GM20431 (cell line): ENCODE measurements around the gene NFRKB.
"Not testable (repeated sequence)": the region's sequence is repeated elsewhere in the genome, so short reads cannot be mapped to it uniquely, and the experiment has no call there.

Experiments used
- in situ Hi-C: fragments of 300-500 bp; cut with MseI, MboI; formaldehyde crosslinking; loops from one replicate; pipeline ENCODE4 v1.15.0; 2020; ENCODE audit warnings: low sequenced_read_pairs; ENCODE audit not compliant: unreplicated experiment

NFRKB gene

GRCh38 chr11:129896062-129896461 is 684 bp upstream of the NFRKB start:
- in situ Hi-C loops: no loop called here

- in situ Hi-C loops: no loop called here
These were observed 876 bp downstream of the NFRKB start for GRCh38 chr11:129894278-129895125.

GRCh38 chr11:129888451-129888850 is 6.9 kb downstream of the NFRKB start:
- in situ Hi-C loops: no loop called here

- in situ Hi-C loops: no loop called here
These were observed 10.0 kb downstream of the NFRKB start for GRCh38 chr11:129885381-129885780.

- in situ Hi-C loops: no loop called here
These were observed 10.8 kb downstream of the NFRKB start for GRCh38 chr11:129884581-129884980.

- in situ Hi-C loops: no loop called here
These were observed 13.7 kb downstream of the NFRKB start for GRCh38 chr11:129881570-129882170.

- in situ Hi-C loops: no loop called here
These were observed 15.1 kb downstream of the NFRKB start for GRCh38 chr11:129880311-129880710.

GRCh38 chr11:129871914-129872313 is 23.5 kb downstream of the NFRKB start:
- in situ Hi-C loops: no loop called here

- in situ Hi-C loops: not testable (repeated sequence)
These were observed 26.8 kb downstream of the NFRKB start for GRCh38 chr11:129868626-129869025.

GRCh38 chr11:129866311-129866710 is 29.1 kb downstream of the NFRKB start:
- in situ Hi-C loops: no loop called here

GRCh38 chr11:129865701-129866100 is 29.7 kb downstream of the NFRKB start:
- in situ Hi-C loops: no loop called here

- in situ Hi-C loops: no loop called here
These were observed 30.6 kb downstream of the NFRKB start for GRCh38 chr11:129864811-129865210.

- in situ Hi-C loops: no loop called here
These were observed 33.5 kb downstream of the NFRKB start for GRCh38 chr11:129861702-129862522.

- in situ Hi-C loops: no loop called here
These were observed 39.3 kb downstream of the NFRKB start for GRCh38 chr11:129856036-129856435.

GRCh38 chr11:129855086-129855485 is 40.3 kb downstream of the NFRKB start:
- in situ Hi-C loops: no loop called here

GRCh38 chr11:129854232-129854805 is 41.1 kb downstream of the NFRKB start:
- in situ Hi-C loops: no loop called here

GRCh38 chr11:129853518-129854231 is 41.7 kb downstream of the NFRKB start:
- in situ Hi-C loops: no loop called here

- in situ Hi-C loops: no loop called here
These were observed 43.1 kb downstream of the NFRKB start for GRCh38 chr11:129852125-129852740.

- in situ Hi-C loops: no loop called here
These were observed 45.8 kb downstream of the NFRKB start for GRCh38 chr11:129849447-129850130.
